ENCODE data around the gene NUP88. TPM values are rescaled to one million over a fixed set of nuclear protein-coding genes. Genes with fewer than 3 reads are reported as not detected.

The NUP88 gene
- polyA plus RNA-seq (2013, experiment 1 of 4), result 79.8 TPM
- polyA plus RNA-seq (2013, experiment 2 of 4), result 71.7 TPM
- polyA plus RNA-seq (2013, experiment 3 of 4), result 68.7 TPM
- polyA plus RNA-seq (2013, experiment 4 of 4), result 69.6 TPM

DNA sequence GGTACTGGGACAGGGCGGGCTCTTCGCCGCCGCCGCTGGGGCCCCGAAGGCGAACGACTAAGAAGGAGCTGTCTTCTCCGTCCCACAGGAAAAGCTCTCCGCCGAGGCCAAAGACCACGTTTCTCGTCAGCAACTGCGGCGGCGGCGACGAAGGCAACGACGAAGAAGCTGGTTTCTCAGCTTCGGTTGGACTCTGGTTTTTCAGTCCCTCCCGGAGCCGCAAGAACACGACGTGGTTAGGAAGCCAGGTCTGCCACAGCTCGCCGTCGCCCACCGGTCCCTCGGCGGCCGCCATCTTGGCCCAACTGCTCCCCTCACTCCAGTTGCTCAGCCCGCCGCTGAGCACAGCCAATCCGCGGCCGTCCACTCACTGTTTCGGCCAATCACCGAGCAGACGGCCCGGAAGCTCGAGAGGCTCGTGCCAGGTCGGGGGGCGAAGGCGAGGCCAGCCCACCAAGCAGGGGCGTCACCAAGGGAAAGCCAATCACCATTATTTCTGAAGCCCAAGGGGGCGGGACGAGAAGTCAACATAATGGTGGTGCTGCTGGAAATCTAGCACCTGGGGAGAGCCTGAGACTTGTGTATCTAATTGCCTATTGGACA lies at the start of gene NUP88:
TSS of gene NUP88 (minus strand) at position 307 of the 603 bp plus-strand sequence. CDS start at position 295, 12 bp downstream.
- Histone ChIP-seq H3K9me3 (ENCODE audit: control insufficient read depth, low read length) (no peaks in the 10 kb centered on the region), H3K4me3 (ENCODE audit: insufficient read depth, low read depth, low read length) (peak within 1 kb of the TSS; percentile 74), H3K27ac (ENCODE audit: insufficient read depth, low read depth, low read length, poor library complexity, severe bottlenecking) (peak within 1 kb of the TSS; percentile 71), H3K4me1 (ENCODE audit: control insufficient read depth, insufficient read depth, low read length) (peaks cover 7% of the 10 kb centered on the region), H3K27me3 (ENCODE audit: control insufficient read depth, insufficient read depth, low read length, poor library complexity, severe bottlenecking) (no peaks in the 10 kb centered on the region), H3K36me3 (ENCODE audit: control insufficient read depth, insufficient read depth, low read length) (peaks cover 32% of the 10 kb centered on the region)
- 0% methylated on average over 49 of the region's 49 CpGs for WGBS, 2 experiments

DNA sequence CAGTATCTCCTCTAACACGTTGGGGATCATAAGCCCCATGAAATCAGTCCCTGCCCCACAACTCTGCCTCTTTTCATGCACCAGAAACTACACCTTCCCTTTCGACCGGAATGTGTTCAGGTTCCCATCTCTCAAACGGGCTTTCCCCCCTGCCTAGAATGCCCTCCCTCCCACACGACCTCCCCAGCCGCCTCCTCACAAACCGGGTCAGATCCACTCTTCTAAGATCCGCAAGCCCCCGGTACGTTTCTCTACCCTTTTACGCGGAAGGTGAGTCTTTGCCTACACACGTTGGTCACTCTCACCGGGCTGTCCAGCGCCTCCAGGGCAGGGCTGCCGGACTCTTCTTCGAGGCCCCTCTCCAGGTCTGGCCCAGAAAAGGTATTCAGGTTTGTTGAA lies 48.6 kb upstream of the NUP88 start:
- H3K9me3 ChIP-seq (ENCODE audit: control insufficient read depth, low read length), result no peaks in the 10 kb centered on the region
- H3K4me1 ChIP-seq (ENCODE audit: control insufficient read depth, insufficient read depth, low read length), result peaks cover 6% of the 10 kb centered on the region
- no peaks in the 10 kb centered on the region for H3K36me3 ChIP-seq (ENCODE audit: control insufficient read depth, insufficient read depth, low read length)
- peak overlapping the region; percentile 71 for H3K27ac ChIP-seq (ENCODE audit: insufficient read depth, low read depth, low read length, poor library complexity, severe bottlenecking)
- no peaks in the 10 kb centered on the region for H3K27me3 ChIP-seq (ENCODE audit: control insufficient read depth, insufficient read depth, low read length, poor library complexity, severe bottlenecking)
- H3K4me3 ChIP-seq (ENCODE audit: insufficient read depth, low read depth, low read length), result peak overlapping the region; percentile 90
- WGBS, 2 experiments, result 0% methylated on average over 17 of the region's 17 CpGs

DNA sequence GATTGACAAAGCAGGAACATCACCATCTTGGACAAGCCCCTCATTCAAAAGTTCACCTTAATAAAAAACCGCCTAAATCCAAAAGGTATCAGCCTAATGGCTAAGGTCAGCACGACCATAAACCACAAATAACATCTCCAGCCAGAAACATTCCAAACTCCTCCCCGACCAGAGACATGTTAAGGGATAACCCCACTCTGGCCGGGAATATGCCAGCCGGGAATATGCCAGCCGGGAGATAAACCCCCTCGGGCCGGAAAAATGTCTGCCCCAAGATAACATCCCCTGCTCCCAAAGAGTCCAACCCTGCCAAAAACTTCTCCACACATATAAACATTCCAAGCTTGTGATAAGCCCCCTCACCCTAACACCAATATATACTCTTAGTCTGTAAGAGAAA lies 48.0 kb upstream of the NUP88 start:
- peak overlapping the region; percentile 90 for H3K4me3 ChIP-seq (ENCODE audit: insufficient read depth, low read depth, low read length)
- 4 to 5% methylated on average over 8 of the region's 8 CpGs for WGBS, 2 experiments
- peaks cover 6% of the 10 kb centered on the region for H3K4me1 ChIP-seq (ENCODE audit: control insufficient read depth, insufficient read depth, low read length)
- H3K9me3 ChIP-seq (ENCODE audit: control insufficient read depth, low read length), result no peaks in the 10 kb centered on the region
- H3K27me3 ChIP-seq (ENCODE audit: control insufficient read depth, insufficient read depth, low read length, poor library complexity, severe bottlenecking), result no peaks in the 10 kb centered on the region
- H3K36me3 ChIP-seq (ENCODE audit: control insufficient read depth, insufficient read depth, low read length), result no peaks in the 10 kb centered on the region
- H3K27ac ChIP-seq (ENCODE audit: insufficient read depth, low read depth, low read length, poor library complexity, severe bottlenecking), result no peak overlapping the region

DNA sequence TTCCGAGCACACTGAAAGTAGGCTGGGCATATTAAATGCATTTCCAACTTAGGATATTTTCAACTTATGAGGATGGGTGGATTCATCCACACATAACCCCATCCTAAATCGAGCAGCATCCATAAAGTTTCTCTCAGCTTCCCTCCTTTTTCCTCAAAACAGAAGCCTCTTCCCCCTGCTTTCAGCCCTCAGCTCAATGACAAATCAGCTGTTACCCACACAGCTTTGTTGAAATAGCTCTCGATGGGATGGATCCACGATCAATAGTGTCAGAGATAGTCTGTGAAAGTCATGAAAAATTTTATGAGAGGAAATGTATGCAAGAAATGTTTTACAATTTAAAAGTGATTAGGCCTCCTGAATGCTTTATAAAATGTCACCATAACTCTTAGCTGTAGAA lies 46.8 kb upstream of the NUP88 start:
- WGBS, 2 experiments, result 85 to 91% methylated on average over 4 of the region's 4 CpGs
- Histone ChIP-seq H3K27me3 (ENCODE audit: control insufficient read depth, insufficient read depth, low read length, poor library complexity, severe bottlenecking) (no peaks in the 10 kb centered on the region), H3K4me3 (ENCODE audit: insufficient read depth, low read depth, low read length) (no peak overlapping the region), H3K9me3 (ENCODE audit: control insufficient read depth, low read length) (no peaks in the 10 kb centered on the region), H3K27ac (ENCODE audit: insufficient read depth, low read depth, low read length, poor library complexity, severe bottlenecking) (no peak overlapping the region), H3K4me1 (ENCODE audit: control insufficient read depth, insufficient read depth, low read length) (peaks cover 6% of the 10 kb centered on the region), H3K36me3 (ENCODE audit: control insufficient read depth, insufficient read depth, low read length) (no peaks in the 10 kb centered on the region)

DNA sequence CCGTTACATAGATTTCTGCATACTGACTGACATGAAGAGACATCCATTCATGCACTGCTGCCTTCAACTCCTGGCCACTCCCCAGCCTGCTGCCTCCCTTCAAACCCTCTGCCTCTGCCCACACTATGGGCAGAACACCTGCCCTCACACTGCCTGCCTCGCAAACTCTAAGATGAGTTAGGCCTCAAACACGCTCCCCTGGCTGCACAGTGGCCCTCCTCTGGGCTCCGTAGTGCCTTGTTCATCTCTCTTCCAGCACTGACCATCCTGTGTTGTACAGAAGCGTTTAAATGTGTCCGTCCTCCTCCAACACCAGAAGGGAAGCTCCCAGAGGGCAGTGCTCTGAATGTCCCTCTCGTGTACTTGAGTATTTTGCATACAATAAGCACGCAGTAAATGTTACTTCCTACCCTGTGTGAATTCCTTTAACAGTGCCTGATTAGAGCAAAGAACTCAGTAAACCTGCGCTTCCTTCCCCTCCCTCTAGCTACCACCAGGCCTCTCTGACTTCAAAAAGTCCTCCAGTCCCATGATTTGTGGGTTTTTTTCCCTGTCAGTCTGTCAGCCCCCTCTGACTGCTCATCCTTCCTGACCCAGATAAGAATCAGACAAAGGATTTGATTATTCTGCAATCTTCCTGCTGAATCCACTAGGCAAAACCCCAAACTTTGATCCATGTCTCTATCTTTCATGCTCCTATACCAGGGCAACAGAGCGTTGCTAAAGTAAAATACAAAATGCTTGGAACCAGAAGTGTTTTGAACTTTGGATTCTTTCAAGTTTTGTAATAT lies 45.5 kb upstream of the NUP88 start:
- Histone ChIP-seq H3K4me3 (ENCODE audit: insufficient read depth, low read depth, low read length) (no peak overlapping the region), H3K9me3 (ENCODE audit: control insufficient read depth, low read length) (no peaks in the 10 kb centered on the region), H3K4me1 (ENCODE audit: control insufficient read depth, insufficient read depth, low read length) (peaks cover 6% of the 10 kb centered on the region), H3K36me3 (ENCODE audit: control insufficient read depth, insufficient read depth, low read length) (peaks cover 10% of the 10 kb centered on the region), H3K27me3 (ENCODE audit: control insufficient read depth, insufficient read depth, low read length, poor library complexity, severe bottlenecking) (no peaks in the 10 kb centered on the region), H3K27ac (ENCODE audit: insufficient read depth, low read depth, low read length, poor library complexity, severe bottlenecking) (no peak overlapping the region)
- 91 to 94% methylated on average over 10 of the region's 10 CpGs for WGBS, 2 experiments

DNA sequence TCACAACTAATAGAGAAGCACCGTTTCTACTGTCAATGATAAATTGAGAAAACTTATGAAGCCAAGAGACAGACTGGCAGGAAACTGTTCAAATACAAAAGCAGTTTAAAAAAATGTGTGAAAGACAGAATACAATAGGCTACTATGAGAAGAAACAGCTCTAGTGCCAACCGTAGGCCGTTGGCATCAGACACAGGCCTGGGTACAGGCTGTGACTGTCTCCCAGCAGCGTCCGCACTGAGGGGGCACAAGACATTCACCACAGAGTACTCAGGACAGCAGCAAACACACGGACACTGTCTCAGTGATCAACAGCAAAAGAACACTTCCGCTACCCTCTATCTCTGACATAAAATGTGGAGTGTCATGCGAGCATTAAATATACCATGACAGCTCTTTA lies 27.3 kb upstream of the NUP88 start:
- 92 to 95% methylated on average over 8 of the region's 8 CpGs for WGBS, 2 experiments
- Histone ChIP-seq H3K27me3 (ENCODE audit: control insufficient read depth, insufficient read depth, low read length, poor library complexity, severe bottlenecking) (no peaks in the 10 kb centered on the region), H3K27ac (ENCODE audit: insufficient read depth, low read depth, low read length, poor library complexity, severe bottlenecking) (no peak overlapping the region), H3K36me3 (ENCODE audit: control insufficient read depth, insufficient read depth, low read length) (peaks cover 41% of the 10 kb centered on the region), H3K9me3 (ENCODE audit: control insufficient read depth, low read length) (no peaks in the 10 kb centered on the region), H3K4me1 (ENCODE audit: control insufficient read depth, insufficient read depth, low read length) (no peaks in the 10 kb centered on the region), H3K4me3 (ENCODE audit: insufficient read depth, low read depth, low read length) (no peak overlapping the region)

DNA sequence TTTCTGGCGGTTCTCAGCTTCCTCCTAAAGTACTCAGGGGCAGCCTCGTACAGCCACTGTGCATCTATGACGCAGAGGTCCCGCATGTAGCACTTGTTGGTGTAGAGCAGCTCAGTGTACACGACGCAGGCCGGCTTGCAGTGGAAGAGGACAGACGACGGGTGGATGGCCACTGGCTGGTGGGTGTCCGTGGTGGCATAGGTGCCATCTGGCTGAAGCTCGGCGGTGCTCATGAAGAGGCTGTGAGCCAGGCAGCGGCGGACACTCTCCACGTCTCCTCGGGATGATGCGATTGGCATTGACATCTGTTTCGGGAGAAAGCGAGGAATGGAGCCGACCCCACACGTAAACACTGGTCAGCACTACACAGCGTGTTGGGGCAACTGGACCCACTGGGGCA lies 24.7 kb upstream of the NUP88 start:
- no peak overlapping the region for H3K27ac ChIP-seq (ENCODE audit: insufficient read depth, low read depth, low read length, poor library complexity, severe bottlenecking)
- peaks cover 39% of the 10 kb centered on the region for H3K36me3 ChIP-seq (ENCODE audit: control insufficient read depth, insufficient read depth, low read length)
- no peak overlapping the region for H3K4me3 ChIP-seq (ENCODE audit: insufficient read depth, low read depth, low read length)
- peaks cover 3% of the 10 kb centered on the region for H3K4me1 ChIP-seq (ENCODE audit: control insufficient read depth, insufficient read depth, low read length)
- no peaks in the 10 kb centered on the region for H3K27me3 ChIP-seq (ENCODE audit: control insufficient read depth, insufficient read depth, low read length, poor library complexity, severe bottlenecking)
- no peaks in the 10 kb centered on the region for H3K9me3 ChIP-seq (ENCODE audit: control insufficient read depth, low read length)
- 95% methylated on average over 22 of the region's 22 CpGs for WGBS, 2 experiments

DNA sequence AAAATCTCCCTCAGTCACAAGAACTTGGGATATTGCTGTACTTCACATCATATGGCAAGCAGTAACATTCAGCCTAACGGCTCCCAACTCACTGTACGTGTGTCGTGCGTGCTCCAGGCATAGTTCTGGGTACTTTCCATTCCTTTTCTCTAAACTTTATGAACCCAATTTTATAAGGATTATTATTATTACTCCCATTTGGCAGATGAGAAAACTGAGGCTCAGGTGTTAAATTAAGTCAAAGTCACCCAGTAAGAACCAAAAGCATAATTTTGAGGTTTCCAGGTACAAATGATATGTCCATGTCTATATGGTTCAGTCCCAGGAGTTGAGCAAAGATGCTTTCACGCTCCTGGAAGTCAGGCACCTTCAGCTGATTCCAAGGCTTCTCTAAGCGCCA lies 24.3 kb upstream of the NUP88 start:
- Histone ChIP-seq H3K9me3 (ENCODE audit: control insufficient read depth, low read length) (no peaks in the 10 kb centered on the region), H3K4me1 (ENCODE audit: control insufficient read depth, insufficient read depth, low read length) (peaks cover 3% of the 10 kb centered on the region), H3K36me3 (ENCODE audit: control insufficient read depth, insufficient read depth, low read length) (peaks cover 35% of the 10 kb centered on the region), H3K27ac (ENCODE audit: insufficient read depth, low read depth, low read length, poor library complexity, severe bottlenecking) (no peak overlapping the region), H3K27me3 (ENCODE audit: control insufficient read depth, insufficient read depth, low read length, poor library complexity, severe bottlenecking) (no peaks in the 10 kb centered on the region), H3K4me3 (ENCODE audit: insufficient read depth, low read depth, low read length) (no peak overlapping the region)
- WGBS, 2 experiments, result 96 to 99% methylated on average over 4 to 6 of the region's 6 CpGs

DNA sequence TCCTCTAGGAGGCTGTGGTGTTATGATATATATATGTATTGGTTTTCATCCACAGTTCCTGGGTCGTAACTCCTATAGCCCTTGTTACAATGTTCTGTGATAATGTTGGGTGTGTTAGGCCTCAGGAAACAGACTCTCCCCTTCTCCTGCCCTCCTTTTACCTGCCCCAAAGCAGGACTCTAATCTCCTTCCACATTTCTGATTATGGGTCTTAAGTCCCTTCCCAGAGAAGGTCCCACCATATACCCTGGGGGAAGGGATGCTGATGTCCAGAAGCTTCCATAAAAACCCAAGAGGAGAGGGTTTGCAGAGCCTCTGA lies 19.9 kb upstream of the NUP88 start:
- H3K27me3 ChIP-seq (ENCODE audit: control insufficient read depth, insufficient read depth, low read length, poor library complexity, severe bottlenecking), result no peaks in the 10 kb centered on the region
- no peak overlapping the region for H3K27ac ChIP-seq (ENCODE audit: insufficient read depth, low read depth, low read length, poor library complexity, severe bottlenecking)
- no peak overlapping the region for H3K4me3 ChIP-seq (ENCODE audit: insufficient read depth, low read depth, low read length)
- 80% methylated on average over 1 of the region's 1 CpG; no CpG with 5 or more reads in 1 of the 2 experiments for WGBS, 2 experiments
- H3K4me1 ChIP-seq (ENCODE audit: control insufficient read depth, insufficient read depth, low read length), result peaks cover 8% of the 10 kb centered on the region
- H3K9me3 ChIP-seq (ENCODE audit: control insufficient read depth, low read length), result no peaks in the 10 kb centered on the region
- peaks cover 22% of the 10 kb centered on the region for H3K36me3 ChIP-seq (ENCODE audit: control insufficient read depth, insufficient read depth, low read length)

DNA sequence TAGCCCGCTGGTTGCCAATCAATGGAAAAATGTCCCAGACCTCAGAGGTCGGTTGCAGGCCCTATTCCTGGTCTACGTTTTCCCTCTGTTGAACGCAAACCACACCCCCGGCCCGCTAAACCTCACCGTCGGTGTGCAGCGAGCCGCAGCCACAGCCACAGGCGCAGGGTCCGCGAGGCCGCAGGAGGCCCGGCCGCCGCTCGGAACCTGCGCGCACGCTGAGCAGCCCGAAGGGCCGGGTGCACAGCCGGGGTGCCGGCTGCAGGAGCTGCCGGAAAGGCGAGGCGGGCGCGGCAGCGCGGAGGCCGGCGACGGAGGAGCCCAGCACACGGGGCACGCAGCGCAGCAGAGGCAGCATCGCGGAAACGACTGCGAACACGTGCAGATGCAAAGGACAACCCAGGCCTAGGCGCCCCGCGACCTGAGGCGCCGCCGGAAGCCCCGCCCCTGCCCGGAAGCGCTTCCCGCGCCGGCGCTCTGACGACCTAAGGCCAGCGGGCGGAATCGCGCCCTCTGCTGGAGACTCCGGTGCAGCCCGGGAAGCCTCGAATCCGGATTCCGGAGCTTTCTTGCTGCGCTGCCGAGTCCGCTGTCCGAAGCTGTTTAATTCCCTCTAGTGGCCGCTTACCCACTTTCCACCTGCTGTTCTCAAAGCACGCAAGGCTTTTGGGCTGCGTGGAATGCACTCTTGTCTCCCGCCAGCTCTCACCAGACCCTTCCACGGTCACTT lies 19.4 kb upstream of the NUP88 start, which contains the start of gene C1QBP:
TSS of gene C1QBP (minus strand) at position 440 of the 730 bp plus-strand sequence. CDS start at position 358, 82 bp downstream.
- H3K4me1 ChIP-seq (ENCODE audit: control insufficient read depth, insufficient read depth, low read length), result peaks cover 8% of the 10 kb centered on the region
- H3K36me3 ChIP-seq (ENCODE audit: control insufficient read depth, insufficient read depth, low read length), result peaks cover 21% of the 10 kb centered on the region
- WGBS, 2 experiments, result 1% methylated on average over 74 of the region's 75 CpGs
- no peaks in the 10 kb centered on the region for H3K9me3 ChIP-seq (ENCODE audit: control insufficient read depth, low read length)
- peak within 1 kb of the TSS; percentile 82 for H3K4me3 ChIP-seq (ENCODE audit: insufficient read depth, low read depth, low read length)
- no peak within 1 kb of the TSS for H3K27ac ChIP-seq (ENCODE audit: insufficient read depth, low read depth, low read length, poor library complexity, severe bottlenecking)
- H3K27me3 ChIP-seq (ENCODE audit: control insufficient read depth, insufficient read depth, low read length, poor library complexity, severe bottlenecking), result no peaks in the 10 kb centered on the region

Measured in ectodermal cell (in vitro differentiated cells).